Glutamatergic neuron (in vitro differentiated cells): ENCODE results near the gene CCDC93. TPM values are rescaled to one million over a fixed set of nuclear protein-coding genes. Genes with fewer than 3 reads are reported as not detected.

Source experiments
- DNase-seq: peaks from one replicate; pipeline ENCODE4 v3.0.0; 2022
- H3K27ac Mint-ChIP-seq: one replicate; pipeline ENCODE4 v1.8.0; 2020; ENCODE audit warnings: mild to moderate bottlenecking, mixed read lengths, inconsistent platforms; ENCODE audit not compliant: unreplicated experiment
- H3K27me3 Mint-ChIP-seq: one replicate; pipeline ENCODE4 v1.8.0; 2020; ENCODE audit warnings: mild to moderate bottlenecking, moderate library complexity, mixed read lengths, inconsistent platforms; ENCODE audit not compliant: unreplicated experiment
- H3K36me3 Mint-ChIP-seq: one replicate; pipeline ENCODE4 v1.8.0; 2020; ENCODE audit warnings: mild to moderate bottlenecking, mixed read lengths, inconsistent platforms; ENCODE audit not compliant: unreplicated experiment
- H3K4me1 Mint-ChIP-seq: one replicate; pipeline ENCODE4 v1.8.0; 2020; ENCODE audit warnings: mild to moderate bottlenecking, low read depth, mixed read lengths, inconsistent platforms; ENCODE audit not compliant: unreplicated experiment
- H3K4me3 Mint-ChIP-seq: one replicate; pipeline ENCODE4 v1.8.0; 2020; ENCODE audit warnings: mild to moderate bottlenecking, mixed read lengths, inconsistent platforms; ENCODE audit not compliant: unreplicated experiment
- H3K9me3 Mint-ChIP-seq: one replicate; pipeline ENCODE4 v1.8.0; 2020; ENCODE audit warnings: mild to moderate bottlenecking, moderate library complexity, mixed read lengths, inconsistent platforms; ENCODE audit not compliant: unreplicated experiment
- total RNA-seq: library from RNA; stranded (reverse); fragmentation: NEBNext Ultra II Directional; extraction: Animal tissue kit (Norgen Biotek cat#: 25700); gene quantifications from one replicate; pipeline ENCODE4 v1.2.1, GENCODE V29; 2021; ENCODE audit not compliant: unreplicated experiment
- TF ChIP-seq, protein P1 (sequence below): fragments of 200-600 bp; sonication (generic); IDR thresholded peaks from one replicate; pipeline ENCODE4 v1.5.0; 2021; ENCODE audit not compliant: partially characterized antibody, unreplicated experiment

CCDC93 gene
- total RNA-seq, 1 donor from 2014 or later = 32.6 TPM

DNA sequence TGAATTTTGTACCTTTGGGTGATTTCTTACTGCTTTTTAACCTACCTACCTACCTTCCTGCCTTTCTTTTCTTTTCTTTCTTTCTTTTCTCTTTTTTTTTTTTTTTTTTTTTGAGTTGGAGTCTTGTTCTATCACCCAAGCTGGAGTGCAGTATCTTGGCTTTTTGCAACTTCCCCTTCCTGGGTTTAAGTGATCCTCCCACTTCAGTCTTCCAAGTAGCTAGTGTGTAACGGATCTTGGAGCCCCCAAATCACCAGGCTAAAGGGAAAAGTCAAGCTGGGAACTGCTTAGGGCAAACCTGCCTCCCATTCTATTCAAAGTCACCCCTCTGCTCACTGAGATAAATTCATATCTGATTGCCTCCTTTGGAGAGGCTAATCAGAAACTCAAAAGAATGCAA, 138.1 kb downstream of the CCDC93 start:
- H3K9me3 Mint-ChIP-seq = peaks cover 1% of the 10 kb centered on the region
- no peak for DNase-seq
- H3K27me3 Mint-ChIP-seq = no peaks in the 10 kb centered on the region
- TF ChIP-seq, protein P1, sequence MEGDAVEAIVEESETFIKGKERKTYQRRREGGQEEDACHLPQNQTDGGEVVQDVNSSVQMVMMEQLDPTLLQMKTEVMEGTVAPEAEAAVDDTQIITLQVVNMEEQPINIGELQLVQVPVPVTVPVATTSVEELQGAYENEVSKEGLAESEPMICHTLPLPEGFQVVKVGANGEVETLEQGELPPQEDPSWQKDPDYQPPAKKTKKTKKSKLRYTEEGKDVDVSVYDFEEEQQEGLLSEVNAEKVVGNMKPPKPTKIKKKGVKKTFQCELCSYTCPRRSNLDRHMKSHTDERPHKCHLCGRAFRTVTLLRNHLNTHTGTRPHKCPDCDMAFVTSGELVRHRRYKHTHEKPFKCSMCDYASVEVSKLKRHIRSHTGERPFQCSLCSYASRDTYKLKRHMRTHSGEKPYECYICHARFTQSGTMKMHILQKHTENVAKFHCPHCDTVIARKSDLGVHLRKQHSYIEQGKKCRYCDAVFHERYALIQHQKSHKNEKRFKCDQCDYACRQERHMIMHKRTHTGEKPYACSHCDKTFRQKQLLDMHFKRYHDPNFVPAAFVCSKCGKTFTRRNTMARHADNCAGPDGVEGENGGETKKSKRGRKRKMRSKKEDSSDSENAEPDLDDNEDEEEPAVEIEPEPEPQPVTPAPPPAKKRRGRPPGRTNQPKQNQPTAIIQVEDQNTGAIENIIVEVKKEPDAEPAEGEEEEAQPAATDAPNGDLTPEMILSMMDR = no peak
- no peaks in the 10 kb centered on the region for H3K4me1 Mint-ChIP-seq
- no peak overlapping the region for H3K27ac Mint-ChIP-seq
- no peaks in the 10 kb centered on the region for H3K36me3 Mint-ChIP-seq
- no peak overlapping the region for H3K4me3 Mint-ChIP-seq

Other genes with a start within 250 kb of the CCDC93 start
- gene DDX18, start 199.4 kb downstream of the CCDC93 start, total RNA-seq = 75.7 TPM
- 20.3 TPM for gene INSIG2, start 74.4 kb upstream of the CCDC93 start, total RNA-seq